ENCODE results near the gene MAP4K5.
"Not testable (repeated sequence)": the region's sequence is repeated elsewhere in the genome, so short reads cannot be mapped to it uniquely, and the experiment has no call there.

The MAP4K5 gene

DNA sequence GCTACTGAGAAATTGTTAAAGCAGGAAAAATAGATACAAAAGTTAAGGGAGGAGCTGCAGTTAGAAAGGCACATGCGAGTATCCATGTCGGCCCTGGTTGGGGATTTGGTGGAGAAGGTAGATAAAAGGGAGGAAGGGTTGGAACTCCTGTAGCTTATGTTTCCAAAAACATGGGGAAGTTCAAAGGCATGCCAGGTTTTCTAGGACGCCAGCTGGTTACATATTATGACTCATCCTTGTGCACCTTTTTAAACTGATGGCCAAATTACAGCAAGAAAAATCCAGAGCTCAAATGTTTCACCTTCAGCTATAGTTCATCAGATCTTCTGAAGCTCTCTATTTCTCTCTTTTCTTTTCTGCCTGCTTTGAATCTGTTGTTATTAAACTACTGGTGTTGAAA, 13.2 kb upstream of the MAP4K5 start:
- no peak for ATAC-seq (replicated peaks; ENCODE audit: extremely low read depth, poor library complexity, severe bottlenecking)
- DNase-seq (ENCODE audit: low spot score in 2 of 2) = no peak
- H3K36me3 Mint-ChIP-seq (ENCODE audit: insufficient read depth) = no peaks in the 10 kb centered on the region
- no peaks in the 10 kb centered on the region for H3K9me3 Mint-ChIP-seq
- H3K4me3 Mint-ChIP-seq = no peak overlapping the region
- H3K4me1 Mint-ChIP-seq = peaks cover 15% of the 10 kb centered on the region
- H3K27me3 Mint-ChIP-seq = peaks cover 2% of the 10 kb centered on the region
- no peak overlapping the region for H3K27ac Mint-ChIP-seq (ENCODE audit: low read depth)

DNA sequence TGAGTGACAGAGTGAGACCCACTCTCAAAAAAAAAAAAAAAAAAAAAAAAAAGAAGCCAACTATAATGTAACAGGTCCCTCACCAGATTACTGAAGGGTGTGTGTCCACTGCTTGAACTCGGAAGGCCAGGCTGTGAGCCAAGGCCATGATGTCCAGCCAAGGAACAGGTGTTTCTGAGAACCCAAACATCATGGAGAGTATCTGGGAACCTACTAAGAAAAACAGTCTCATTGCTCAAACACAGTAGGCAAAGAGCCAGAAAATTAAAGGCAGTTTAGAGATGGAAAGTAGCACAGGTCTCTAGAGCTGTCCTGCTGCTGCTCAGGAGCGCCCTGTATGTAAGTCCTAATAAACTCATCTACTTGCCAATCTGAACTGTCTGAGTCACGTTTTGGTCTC, 12.5 kb upstream of the MAP4K5 start:
- H3K27me3 Mint-ChIP-seq = no peaks in the 10 kb centered on the region
- no peak for DNase-seq (ENCODE audit: low spot score in 2 of 2)

DNA sequence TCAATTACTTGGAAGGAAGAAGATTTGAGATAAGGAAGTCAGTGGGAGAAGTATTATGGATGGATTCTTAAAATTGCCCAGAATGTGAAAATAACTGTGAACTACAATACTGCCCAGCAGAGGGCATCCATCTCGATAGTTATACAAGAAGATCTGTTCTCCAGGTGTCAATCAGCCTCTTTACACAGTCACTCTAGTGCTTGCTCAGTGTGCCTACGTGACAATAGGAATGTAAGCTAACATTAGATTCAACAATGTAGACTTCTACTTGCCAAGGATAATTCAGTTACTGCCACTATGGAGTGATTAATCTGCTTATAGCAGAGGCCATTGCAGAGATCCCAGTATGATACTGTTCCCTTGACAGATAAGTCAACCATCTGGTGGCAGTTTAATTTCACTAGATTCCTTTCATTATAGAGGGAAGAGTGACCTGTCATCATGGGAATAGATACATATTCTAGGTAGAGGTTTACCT, 10.6 kb upstream of the MAP4K5 start:
- DNase-seq (ENCODE audit: low spot score in 2 of 2) (no peak), ATAC-seq (replicated peaks; ENCODE audit: extremely low read depth, poor library complexity, severe bottlenecking) (peak; percentile 68)
- Mint-ChIP-seq H3K27ac (ENCODE audit: low read depth) (no peak overlapping the region), H3K4me3 (no peak overlapping the region), H3K4me1 (peaks cover 15% of the 10 kb centered on the region), H3K27me3 (no peaks in the 10 kb centered on the region), H3K9me3 (no peaks in the 10 kb centered on the region), H3K36me3 (ENCODE audit: insufficient read depth) (no peaks in the 10 kb centered on the region)

More for the DNA sequence above, 12.5 kb upstream of the MAP4K5 start:
- Mint-ChIP-seq H3K4me1 (peaks cover 15% of the 10 kb centered on the region), H3K27ac (ENCODE audit: low read depth) (no peak overlapping the region), H3K36me3 (ENCODE audit: insufficient read depth) (no peaks in the 10 kb centered on the region), H3K9me3 (no peaks in the 10 kb centered on the region), H3K4me3 (no peak overlapping the region)
- no peak for ATAC-seq (replicated peaks; ENCODE audit: extremely low read depth, poor library complexity, severe bottlenecking)

DNA sequence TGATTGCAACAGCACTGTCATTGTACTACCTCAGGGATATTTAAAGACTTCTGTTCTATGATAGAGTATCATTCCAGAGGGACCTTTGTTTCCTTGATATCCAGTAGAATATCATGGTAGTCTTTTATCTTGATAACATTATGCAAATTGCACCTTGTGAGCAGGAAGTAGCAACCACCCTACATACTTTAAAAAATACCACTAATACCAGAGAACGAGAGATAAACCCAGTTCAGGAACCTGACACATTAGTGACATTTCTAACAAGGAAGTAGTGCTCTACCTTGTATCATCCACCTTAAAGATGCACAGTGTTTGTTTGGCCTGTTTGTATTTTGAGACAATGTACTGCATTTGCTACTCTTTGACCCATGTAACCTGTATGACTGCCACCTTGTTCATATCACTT, 8.8 kb upstream of the MAP4K5 start:
- Mint-ChIP-seq H3K36me3 (ENCODE audit: insufficient read depth) (no peaks in the 10 kb centered on the region), H3K27ac (ENCODE audit: low read depth) (no peak overlapping the region)
- ATAC-seq (replicated peaks; ENCODE audit: extremely low read depth, poor library complexity, severe bottlenecking) = peak; percentile 44

DNA sequence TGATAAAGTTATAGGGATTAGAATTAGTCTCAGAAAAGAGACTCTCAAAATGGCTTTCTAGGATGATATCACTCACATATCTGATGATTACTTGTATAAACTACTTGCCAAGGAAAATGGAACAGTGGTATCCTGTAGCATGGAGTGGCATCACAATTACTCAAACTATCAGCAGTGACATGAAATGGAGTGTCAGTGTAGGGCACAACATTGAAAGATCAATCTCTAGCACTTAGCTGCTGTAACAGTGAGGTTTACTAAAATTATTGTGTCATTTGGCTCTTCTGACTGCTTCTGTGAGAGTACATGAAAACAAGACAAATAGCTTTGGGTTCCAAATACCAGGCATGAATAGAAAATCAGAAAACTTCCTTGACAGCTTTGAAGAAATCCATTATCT, 6.7 kb upstream of the MAP4K5 start:
- H3K36me3 Mint-ChIP-seq (ENCODE audit: insufficient read depth) = no peaks in the 10 kb centered on the region
- DNase-seq (ENCODE audit: low spot score in 2 of 2) (no peak), ATAC-seq (replicated peaks; ENCODE audit: extremely low read depth, poor library complexity, severe bottlenecking) (no peak)
- H3K4me1 Mint-ChIP-seq = peaks cover 15% of the 10 kb centered on the region
- no peaks in the 10 kb centered on the region for H3K9me3 Mint-ChIP-seq
- no peak overlapping the region for H3K27ac Mint-ChIP-seq (ENCODE audit: low read depth)
- H3K4me3 Mint-ChIP-seq = no peak overlapping the region
- no peaks in the 10 kb centered on the region for H3K27me3 Mint-ChIP-seq

More for the DNA sequence above, 8.8 kb upstream of the MAP4K5 start:
- H3K4me1 Mint-ChIP-seq = peaks cover 15% of the 10 kb centered on the region
- no peak for DNase-seq (ENCODE audit: low spot score in 2 of 2)
- no peaks in the 10 kb centered on the region for H3K27me3 Mint-ChIP-seq
- H3K4me3 Mint-ChIP-seq = no peak overlapping the region
- H3K9me3 Mint-ChIP-seq = no peaks in the 10 kb centered on the region

DNA sequence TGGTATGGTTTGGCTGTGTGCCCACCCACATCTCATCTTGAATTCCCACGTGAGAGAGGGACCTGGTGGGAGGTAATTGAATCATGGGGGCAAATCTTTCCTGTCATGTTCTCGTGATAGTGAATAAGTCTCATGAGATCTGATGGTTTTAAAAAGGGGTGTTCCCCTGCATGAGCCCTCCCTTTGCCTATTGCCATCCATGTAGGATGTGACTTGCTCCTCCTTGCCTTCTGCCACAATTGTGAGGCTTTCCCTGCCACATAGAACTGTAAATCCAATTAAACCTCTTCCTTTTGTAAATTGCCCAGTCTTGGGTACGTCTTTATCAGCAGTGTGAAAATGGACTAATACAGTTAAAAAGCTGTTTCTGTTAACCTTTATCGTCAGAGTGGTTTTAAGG, 5.7 kb upstream of the MAP4K5 start:
- not testable (repeated sequence) for DNase-seq (ENCODE audit: low spot score in 2 of 2); H3K27me3 Mint-ChIP-seq; ATAC-seq (replicated peaks; ENCODE audit: extremely low read depth, poor library complexity, severe bottlenecking); H3K36me3 Mint-ChIP-seq (ENCODE audit: insufficient read depth); H3K9me3 Mint-ChIP-seq; H3K4me3 Mint-ChIP-seq; H3K27ac Mint-ChIP-seq (ENCODE audit: low read depth)
- H3K4me1 Mint-ChIP-seq = peaks cover 18% of the 10 kb centered on the region

DNA sequence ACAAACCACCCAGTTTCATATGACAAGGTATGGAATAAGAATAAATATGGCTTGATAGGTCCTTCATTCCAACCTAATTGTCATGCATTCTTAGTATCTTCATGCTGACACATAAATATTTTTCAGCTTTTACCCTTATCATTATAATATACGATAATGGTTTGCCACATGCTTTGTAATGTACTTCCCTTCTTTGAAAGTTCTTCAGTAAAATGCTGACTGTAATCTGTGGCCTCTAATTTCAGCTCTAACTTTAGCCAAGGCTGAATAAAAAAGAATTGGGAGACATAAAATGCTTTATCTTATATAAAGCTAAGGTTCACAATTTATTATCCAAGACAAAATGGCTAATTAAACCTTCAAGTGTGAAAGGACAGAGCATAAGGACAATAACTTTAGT, 2.6 kb upstream of the MAP4K5 start:
- Mint-ChIP-seq H3K27me3 (no peaks in the 10 kb centered on the region), H3K27ac (ENCODE audit: low read depth) (no peak overlapping the region), H3K4me3 (no peak overlapping the region), H3K4me1 (peaks cover 18% of the 10 kb centered on the region), H3K36me3 (ENCODE audit: insufficient read depth) (peaks cover 5% of the 10 kb centered on the region), H3K9me3 (no peaks in the 10 kb centered on the region)
- ATAC-seq (replicated peaks; ENCODE audit: extremely low read depth, poor library complexity, severe bottlenecking) (no peak), DNase-seq (ENCODE audit: low spot score in 2 of 2) (no peak)

DNA sequence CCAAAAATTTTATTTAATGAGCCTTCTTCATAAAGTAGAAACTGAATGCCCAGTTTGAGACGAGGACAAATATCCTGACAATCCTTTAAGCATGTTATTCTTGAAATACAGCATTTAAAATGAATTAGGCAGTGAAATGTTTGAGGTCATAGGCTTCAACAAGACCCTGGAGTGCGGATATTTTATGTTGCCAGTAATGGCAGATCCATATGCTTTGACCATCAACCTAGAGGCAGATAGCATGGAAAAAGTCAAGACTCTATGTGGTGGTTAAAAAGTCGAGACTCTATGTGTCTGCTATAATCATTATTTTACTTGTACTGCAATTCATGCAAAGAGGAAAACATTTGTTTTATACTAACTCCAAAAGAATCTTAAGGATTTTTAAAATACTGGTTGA, 2.0 kb upstream of the MAP4K5 start:
- H3K27ac Mint-ChIP-seq (ENCODE audit: low read depth) = no peak overlapping the region
- no peaks in the 10 kb centered on the region for H3K9me3 Mint-ChIP-seq
- no peak overlapping the region for H3K4me3 Mint-ChIP-seq
- ATAC-seq (replicated peaks; ENCODE audit: extremely low read depth, poor library complexity, severe bottlenecking) (no peak), DNase-seq (ENCODE audit: low spot score in 2 of 2) (no peak)
- H3K27me3 Mint-ChIP-seq = no peaks in the 10 kb centered on the region
- peaks cover 5% of the 10 kb centered on the region for H3K36me3 Mint-ChIP-seq (ENCODE audit: insufficient read depth)
- H3K4me1 Mint-ChIP-seq = peaks cover 24% of the 10 kb centered on the region

DNA sequence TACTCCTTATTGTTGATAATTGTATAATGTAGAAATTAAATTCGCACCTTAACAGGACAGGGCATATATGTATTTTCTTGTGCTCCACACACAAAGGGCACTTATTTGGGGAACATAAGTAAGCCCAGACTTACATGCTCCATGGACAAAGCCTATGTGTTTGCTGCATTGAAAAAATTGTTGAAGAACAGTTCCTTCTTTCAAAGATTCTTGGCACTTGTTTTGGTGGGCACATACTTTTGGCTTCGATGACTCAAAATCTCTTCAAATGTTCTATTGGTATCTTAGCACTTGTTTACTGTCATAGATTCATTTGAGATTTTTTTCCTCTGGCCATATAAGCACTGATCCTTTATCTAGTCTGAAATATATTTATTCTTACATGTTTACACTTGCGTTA, 1.4 kb upstream of the MAP4K5 start:
- H3K4me3 Mint-ChIP-seq = no peak overlapping the region
- no peak for ATAC-seq (replicated peaks; ENCODE audit: extremely low read depth, poor library complexity, severe bottlenecking)
- no peak overlapping the region for H3K27ac Mint-ChIP-seq (ENCODE audit: low read depth)

DNA sequence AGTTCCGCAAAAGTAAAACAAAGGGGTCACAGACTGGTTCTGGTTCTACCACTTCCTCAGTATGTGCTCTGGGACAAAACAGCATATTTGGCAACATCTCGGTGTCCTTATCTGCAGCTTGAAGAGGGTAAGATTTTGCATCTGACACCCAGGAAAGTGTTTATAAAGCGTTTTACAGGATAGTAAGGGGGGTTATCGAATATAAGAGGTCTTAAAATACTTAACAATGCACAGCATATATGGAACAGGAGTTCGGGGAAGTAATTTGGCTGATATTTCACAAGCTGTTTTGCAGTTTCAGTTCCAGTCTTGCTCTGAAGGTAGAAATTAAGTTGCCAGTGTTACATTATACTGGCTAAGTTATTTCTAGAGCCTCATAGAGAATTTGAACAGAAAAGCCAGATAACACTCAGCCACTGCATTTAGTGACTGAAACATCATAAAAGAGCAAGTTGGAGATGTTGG, 904 bp upstream of the MAP4K5 start:
- H3K36me3 Mint-ChIP-seq (ENCODE audit: insufficient read depth) = peaks cover 6% of the 10 kb centered on the region
- ATAC-seq (replicated peaks; ENCODE audit: extremely low read depth, poor library complexity, severe bottlenecking) = no peak
- H3K27me3 Mint-ChIP-seq = no peaks in the 10 kb centered on the region
- peak overlapping the region; percentile 84 for H3K4me3 Mint-ChIP-seq
- no peaks in the 10 kb centered on the region for H3K9me3 Mint-ChIP-seq
- DNase-seq (ENCODE audit: low spot score in 2 of 2) = no peak
- peak overlapping the region; percentile 92 for H3K27ac Mint-ChIP-seq (ENCODE audit: low read depth)
- peaks cover 30% of the 10 kb centered on the region for H3K4me1 Mint-ChIP-seq

More for the DNA sequence above, 1.4 kb upstream of the MAP4K5 start:
- no peaks in the 10 kb centered on the region for H3K27me3 Mint-ChIP-seq
- H3K36me3 Mint-ChIP-seq (ENCODE audit: insufficient read depth) = peaks cover 6% of the 10 kb centered on the region
- H3K4me1 Mint-ChIP-seq = peaks cover 30% of the 10 kb centered on the region
- DNase-seq (ENCODE audit: low spot score in 2 of 2) = no peak
- no peaks in the 10 kb centered on the region for H3K9me3 Mint-ChIP-seq

DNA sequence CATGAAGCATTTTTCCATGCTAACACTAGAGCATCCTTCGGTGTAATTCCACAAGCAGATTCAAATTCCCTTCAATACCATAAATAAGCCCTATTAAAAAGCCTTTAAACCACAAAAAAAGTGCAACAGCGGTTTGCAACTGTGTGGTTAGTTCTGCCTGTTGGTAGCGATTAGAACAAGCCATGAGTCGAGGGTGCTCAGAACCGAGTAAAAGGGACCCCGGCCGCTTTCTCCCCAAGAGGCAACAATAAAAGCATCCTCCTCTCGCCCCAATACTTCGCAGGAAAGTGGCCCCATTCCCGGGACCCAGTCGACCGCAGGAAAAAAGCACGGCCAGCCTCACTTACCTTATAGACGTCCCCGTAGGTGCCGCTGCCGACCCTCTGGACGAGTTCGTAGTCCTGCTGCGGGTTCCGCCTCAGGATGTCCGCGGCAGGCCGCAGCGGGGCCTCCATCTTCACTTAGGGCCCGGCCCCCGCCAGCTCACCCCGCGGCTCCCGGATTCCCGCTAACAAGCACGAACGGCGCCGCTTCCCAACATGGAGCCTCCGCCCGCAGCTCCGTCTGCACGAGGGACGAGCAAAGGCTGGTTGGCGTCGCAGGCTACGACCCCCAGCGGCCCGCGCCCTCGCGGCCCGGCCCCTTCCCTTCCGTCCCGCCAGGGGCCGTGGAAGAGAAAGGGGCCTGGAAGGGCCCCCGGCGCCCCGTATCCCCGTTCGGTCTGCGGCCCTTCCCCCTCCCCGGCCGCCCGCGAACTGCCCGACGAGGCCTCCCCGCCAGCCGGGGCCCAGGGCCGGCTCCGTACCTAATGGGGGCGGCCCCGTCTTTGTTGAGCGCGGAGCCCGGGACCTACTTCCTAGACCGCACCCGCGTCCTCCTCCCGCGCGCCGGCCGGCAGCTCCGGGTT, 521 bp downstream of the MAP4K5 start:
- Mint-ChIP-seq H3K27ac (ENCODE audit: low read depth) (peak overlapping the region; percentile 92), H3K27me3 (no peaks in the 10 kb centered on the region), H3K36me3 (ENCODE audit: insufficient read depth) (peaks cover 6% of the 10 kb centered on the region), H3K4me3 (peak overlapping the region; percentile 84), H3K9me3 (no peaks in the 10 kb centered on the region), H3K4me1 (peaks cover 36% of the 10 kb centered on the region)
- ATAC-seq (replicated peaks; ENCODE audit: extremely low read depth, poor library complexity, severe bottlenecking) (peak; percentile 7), DNase-seq (ENCODE audit: low spot score in 2 of 2) (peak; percentile 14 to 22)

DNA sequence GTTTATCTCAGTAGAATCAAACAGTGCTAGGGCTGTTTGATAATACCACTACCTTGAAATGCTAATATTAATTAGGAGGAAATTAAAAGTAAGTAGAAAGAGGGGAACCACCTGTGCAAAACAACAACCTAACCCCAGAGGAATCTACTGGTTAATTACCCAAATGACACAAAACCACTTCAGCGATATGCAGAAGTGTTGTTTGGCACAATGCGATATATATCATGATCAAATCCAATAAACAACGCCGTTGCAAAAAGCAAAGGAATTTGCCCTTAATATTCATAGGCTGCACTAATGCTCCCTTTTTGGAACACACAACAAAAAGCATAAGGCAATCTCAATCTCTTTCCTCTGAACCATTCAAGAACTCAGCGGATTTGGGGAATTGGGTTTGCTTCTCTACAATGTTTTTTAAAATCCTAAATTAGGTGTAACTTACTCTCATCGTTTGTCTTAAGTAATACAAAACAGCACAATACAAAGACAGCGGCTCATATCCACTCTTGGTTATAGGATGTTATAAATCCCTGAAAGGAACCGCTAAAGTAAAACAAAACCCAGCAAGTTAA, 1.5 kb downstream of the MAP4K5 start:
- ATAC-seq (replicated peaks; ENCODE audit: extremely low read depth, poor library complexity, severe bottlenecking) = no peak
- Mint-ChIP-seq H3K9me3 (no peaks in the 10 kb centered on the region), H3K36me3 (ENCODE audit: insufficient read depth) (peaks cover 6% of the 10 kb centered on the region), H3K4me3 (peak overlapping the region; percentile 84), H3K4me1 (peaks cover 44% of the 10 kb centered on the region), H3K27ac (ENCODE audit: low read depth) (peak overlapping the region; percentile 92), H3K27me3 (no peaks in the 10 kb centered on the region)
- DNase-seq (ENCODE audit: low spot score in 2 of 2) = no peak

DNA sequence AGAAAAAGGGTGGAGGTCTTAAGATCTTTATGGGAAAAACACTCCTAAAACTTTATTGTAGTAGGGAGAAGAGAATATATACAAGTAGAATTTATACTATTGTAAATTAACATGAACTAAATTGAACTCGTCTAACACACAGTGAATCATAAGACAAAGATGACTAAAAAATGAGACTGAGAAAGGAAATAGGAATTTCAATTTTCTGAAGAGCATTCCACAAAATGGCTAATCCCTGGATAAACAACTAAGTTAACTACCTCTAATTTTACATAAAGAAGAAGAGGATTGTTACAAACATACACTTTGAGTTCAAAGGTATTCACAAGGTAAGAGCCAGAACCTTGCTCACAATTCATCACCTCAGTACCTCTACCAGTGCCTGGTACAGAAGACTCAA, 2.0 kb downstream of the MAP4K5 start:
- H3K36me3 Mint-ChIP-seq (ENCODE audit: insufficient read depth) = peaks cover 6% of the 10 kb centered on the region
- H3K4me3 Mint-ChIP-seq = peak overlapping the region; percentile 84
- H3K27ac Mint-ChIP-seq (ENCODE audit: low read depth) = no peak overlapping the region
- H3K9me3 Mint-ChIP-seq = no peaks in the 10 kb centered on the region
- no peaks in the 10 kb centered on the region for H3K27me3 Mint-ChIP-seq
- DNase-seq (ENCODE audit: low spot score in 2 of 2) (no peak), ATAC-seq (replicated peaks; ENCODE audit: extremely low read depth, poor library complexity, severe bottlenecking) (no peak)
- peaks cover 46% of the 10 kb centered on the region for H3K4me1 Mint-ChIP-seq
